A172 (cell line): ENCODE measurements around the gene PPP2R1A. TPM values are rescaled to one million over a fixed set of nuclear protein-coding genes. Genes with fewer than 3 reads are reported as not detected.

Experiments
- DNase-seq: peaks from one replicate; pipeline ENCODE4 v3.0.0-alpha.2; 2015; ENCODE audit warnings: low spot score
- total RNA-seq: library from RNA; depleted of rRNA; stranded (reverse); fragments of >200 nt; shearing (Covaris generic); gene quantifications from 2 replicates; pipeline ENCODE4 v1.2.3, GENCODE V29; 2014; rRNA removed

PPP2R1A gene
- 301 and 306 TPM in 2 replicates for total RNA-seq

- DNase-seq, result peak; percentile 100
Observed at GRCh38 chr19:52189735-52190486, at the start of gene PPP2R1A. TSS of gene PPP2R1A (plus strand) at chr19:52190052. CDS start at chr19:52190097, 45 bp downstream.

DNA sequence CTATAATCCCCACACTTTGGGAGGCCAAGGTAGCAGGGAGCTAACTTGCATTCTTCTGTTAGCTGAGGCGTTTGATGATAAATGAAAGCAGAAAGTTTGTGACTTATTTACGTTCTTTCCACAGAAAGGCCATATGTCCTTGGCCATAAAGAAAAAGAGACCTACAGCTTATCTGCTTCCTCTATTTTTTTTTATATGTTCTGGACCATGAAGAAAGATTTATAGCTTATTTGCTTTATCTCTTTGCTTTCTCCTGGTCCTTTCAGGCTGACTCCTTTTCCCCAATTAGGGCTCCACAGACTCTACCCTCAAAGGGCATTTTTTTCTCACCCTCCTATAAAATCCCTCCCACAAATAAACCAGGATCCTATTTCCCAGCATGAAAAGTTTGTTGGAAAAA lies 48.6 kb upstream of the PPP2R1A start:
- no peak for DNase-seq

- peak; percentile 30 for DNase-seq
Observed at GRCh38 chr19:52142001-52142595, 47.8 kb upstream of the PPP2R1A start.

DNA sequence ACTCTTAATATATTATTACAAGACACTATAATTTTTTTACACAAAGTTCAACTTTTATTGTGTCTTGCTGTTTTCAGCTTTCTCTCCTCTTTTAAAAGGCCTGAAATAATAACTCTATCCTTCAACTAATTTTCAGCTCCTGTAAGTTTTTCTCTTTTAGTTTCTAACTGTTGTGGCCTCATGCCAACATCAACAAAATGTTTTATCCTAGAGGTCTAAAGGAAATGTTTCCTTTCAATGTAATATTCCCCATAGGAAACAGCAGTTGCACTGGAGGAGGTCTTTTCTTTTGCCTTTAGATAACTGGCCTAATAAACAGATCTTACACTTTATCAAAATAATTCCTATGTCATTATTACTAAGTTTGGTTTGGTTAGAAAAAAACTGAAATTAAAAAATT lies 41.6 kb upstream of the PPP2R1A start:
- no peak for DNase-seq

- no peak for DNase-seq
Observed at GRCh38 chr19:52155596-52156359, 34.1 kb upstream of the PPP2R1A start.

DNA sequence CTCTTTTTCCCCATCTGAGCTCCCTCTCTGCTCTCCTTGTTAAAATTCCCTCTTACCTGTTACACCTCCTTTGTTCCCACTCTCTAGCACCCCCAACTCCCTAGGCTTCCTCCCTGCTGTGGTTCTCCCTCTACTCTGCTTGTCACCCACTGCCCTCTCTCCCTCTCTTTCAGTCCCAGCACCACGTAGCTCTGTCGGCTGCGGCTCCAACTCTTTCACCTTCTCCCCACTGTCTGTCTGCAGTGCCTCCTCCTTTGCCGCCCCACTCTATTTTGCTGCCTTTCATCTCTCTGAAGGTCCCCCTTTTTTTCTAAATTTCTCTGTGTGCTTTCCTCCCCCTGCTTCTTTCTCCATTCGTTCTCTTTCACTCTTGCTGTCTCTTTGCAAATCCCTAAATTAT lies 19.5 kb upstream of the PPP2R1A start:
- DNase-seq, result no peak

DNA sequence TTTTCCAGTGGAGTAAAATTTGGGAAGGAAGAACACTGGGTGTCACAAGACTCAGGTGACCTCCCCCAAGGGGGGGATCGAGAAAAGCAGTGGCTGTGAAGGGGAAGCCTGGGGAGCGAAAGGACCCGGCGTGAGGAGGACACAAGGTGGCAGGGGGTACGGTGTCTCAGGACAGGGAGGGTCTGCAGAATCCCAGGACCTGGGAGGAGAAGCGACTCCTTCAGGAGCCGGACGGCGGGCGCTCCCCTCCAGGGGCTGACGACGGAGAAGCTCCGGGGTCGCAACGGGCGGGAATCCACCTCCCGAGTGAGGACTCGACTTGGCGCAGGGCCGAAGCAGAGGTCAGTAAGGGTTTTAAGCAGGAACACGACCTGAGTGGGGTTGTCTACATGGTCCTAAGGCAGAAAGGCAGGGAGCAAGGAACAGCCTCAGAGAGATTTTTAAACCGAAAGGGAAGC lies 19.0 kb upstream of the PPP2R1A start:
- no peak for DNase-seq

DNA sequence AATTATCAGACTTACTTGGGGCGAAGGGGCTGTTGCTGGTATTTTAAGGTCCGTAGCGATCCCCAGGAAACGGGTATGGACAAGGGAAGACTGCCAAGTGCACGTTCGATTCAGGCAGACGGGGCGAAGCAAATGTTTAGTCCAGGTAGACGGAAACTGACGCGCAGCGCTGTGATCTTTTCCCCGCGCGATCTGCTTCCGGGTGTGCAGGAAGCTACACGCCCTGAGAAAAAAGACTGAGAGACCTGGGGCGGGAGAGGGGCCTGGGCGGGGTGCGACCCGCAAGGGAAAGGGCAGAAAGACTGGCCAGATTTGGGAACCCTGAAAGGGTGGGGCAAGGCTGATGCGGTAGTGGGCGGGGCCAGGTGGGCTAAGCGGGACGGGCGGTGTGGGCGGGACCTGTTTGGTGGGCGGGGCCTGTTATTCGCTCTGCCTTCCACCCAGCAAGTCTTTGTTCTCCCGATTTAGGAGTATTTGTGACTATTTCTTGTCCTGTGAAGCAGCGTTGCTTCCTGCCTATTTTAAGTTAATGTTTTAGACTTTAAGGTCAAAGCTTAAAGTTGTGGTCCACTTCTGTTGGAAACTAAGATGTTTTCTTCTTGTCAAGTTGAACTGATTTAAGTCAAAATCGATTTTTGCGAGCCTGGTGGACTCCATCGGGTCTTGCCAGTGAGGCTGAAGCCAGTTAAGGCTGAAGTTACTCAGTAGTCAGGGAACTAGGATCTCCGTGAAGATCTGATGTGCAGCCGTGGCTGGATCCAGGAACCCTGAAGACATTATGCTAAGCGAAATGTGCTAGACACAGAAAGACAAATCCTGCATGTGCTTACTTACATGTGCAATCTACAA lies 18.3 kb upstream of the PPP2R1A start, which contains the start of gene ZNF836:
ZNF836 (minus strand) TSS at position 301 of the 849 bp plus-strand sequence. CDS start 3,549 bp downstream, outside the sequence.
- DNase-seq, result peak; percentile 70

DNA sequence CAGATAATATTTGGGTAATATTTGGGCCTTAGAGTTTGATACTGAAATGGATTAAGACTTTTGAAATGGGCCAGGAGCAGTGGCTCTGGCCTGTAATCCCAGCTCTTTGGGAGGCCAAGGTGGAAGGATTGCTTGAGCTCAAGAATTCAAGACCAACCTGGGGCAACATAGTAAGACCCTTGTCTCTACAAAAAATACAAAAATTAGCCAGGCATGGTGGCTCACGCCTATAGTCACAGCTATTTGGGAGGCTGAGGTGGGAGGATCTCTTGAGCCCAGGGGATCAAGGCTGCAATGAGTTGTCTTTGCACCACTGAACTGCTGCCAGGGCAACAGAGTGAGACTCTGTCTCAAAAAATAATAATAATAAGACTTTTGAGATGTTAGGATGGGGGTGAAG lies 17.5 kb upstream of the PPP2R1A start:
- no peak for DNase-seq

- no peak for DNase-seq
Observed at GRCh38 chr19:52176574-52176973, 13.3 kb upstream of the PPP2R1A start.

- no peak for DNase-seq
Observed at GRCh38 chr19:52187407-52187806, 2.4 kb upstream of the PPP2R1A start.

DNA sequence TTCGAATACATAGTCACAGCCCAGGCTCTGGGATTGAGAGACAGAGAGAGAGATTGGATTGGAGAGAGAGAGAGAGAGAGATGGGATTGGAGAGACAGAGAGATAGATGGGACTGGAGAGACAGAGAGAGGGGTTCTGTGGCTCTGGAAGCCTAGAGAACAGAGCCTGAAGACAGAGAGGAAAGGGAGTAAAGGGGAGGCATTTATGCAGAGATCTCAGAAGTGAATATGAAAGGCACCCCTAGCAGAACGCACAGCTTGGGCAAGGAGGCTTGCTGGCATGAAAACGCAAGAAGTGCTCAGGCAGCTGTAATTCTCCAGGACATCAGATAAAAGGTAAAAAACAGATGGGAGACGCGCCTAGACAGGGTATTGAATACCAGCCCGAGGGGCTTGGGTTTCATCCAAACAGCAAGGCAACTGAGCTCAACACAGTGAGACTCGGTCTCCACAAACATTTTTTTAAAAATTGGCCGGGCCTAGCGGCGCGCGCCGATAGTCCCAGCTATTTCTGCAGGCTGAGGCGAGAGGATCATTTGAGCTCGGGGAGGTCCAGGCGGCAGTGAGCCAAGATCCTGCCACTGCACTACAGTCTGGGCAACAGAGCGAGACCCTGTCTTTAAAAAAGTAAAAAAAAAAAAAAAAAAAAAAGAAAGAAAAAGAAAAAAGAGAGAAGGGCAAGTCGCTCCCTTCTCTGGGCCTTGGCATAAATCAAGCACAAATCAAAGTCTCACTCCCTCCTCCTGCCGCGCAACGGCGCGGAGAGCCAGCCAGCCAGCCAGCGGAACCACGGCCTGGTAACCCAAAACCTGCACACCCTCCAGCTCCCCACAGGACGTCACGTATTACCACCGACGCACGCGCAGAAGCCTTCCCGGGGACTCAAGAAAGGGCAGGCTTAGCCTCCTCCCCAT lies 774 bp upstream of the PPP2R1A start:
- no peak for DNase-seq

GRCh38 chr19:52190487-52191293 lies 838 bp downstream of the PPP2R1A start:
- peak; percentile 34 for DNase-seq

- DNase-seq, result no peak
Observed at GRCh38 chr19:52191389-52191788, 1.5 kb downstream of the PPP2R1A start.

- DNase-seq, result no peak
Observed at GRCh38 chr19:52191951-52192350, 2.1 kb downstream of the PPP2R1A start.

DNA sequence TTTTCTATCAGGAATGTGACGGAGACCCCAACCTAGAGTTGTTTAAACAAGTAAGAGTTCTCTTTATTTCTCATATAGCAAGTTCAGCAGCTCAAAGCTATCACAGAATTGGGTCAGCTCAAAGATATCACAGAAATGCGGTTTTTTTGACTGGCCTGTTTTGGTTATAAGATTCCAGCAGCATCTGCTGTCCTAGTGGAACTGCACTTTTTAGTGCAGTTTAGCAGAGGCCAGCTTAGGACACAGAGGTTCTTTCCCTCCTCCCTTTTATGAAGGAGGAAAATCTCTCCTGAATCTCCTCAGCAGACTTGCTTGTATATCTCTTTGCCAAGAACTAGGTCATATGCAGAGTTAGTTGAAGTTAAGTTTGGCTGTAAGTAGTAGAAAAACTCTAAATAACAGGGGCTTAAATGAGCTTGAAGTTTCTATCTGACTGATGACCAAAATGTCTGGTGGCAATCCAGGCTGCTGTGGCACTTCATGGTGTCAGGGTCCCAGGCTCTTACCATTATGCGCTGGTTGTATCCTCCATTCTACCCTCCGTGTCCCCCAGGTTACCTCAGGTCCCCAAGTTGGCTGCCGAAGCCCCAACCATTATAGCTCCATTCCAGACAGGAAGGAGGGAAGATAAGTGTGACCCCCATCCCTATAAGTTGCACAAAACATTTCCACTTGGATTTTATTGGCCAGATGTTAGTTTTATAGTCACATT lies 6.6 kb downstream of the PPP2R1A start:
- no peak for DNase-seq

GRCh38 chr19:52197964-52198363 lies 8.1 kb downstream of the PPP2R1A start:
- no peak for DNase-seq

- no peak for DNase-seq
Observed at GRCh38 chr19:52198678-52199077, 8.8 kb downstream of the PPP2R1A start.

GRCh38 chr19:52200044-52200443 lies 10.2 kb downstream of the PPP2R1A start:
- DNase-seq, result peak; percentile 33
